IPS DF 4.7 (cell line): ENCODE results near the gene XPC.

ENCODE experiments used
- DNase-seq: peaks from one replicate; pipeline ENCODE4 v3.0.0-alpha.2; 2013; ENCODE audit warnings: low spot score; ENCODE audit errors: extremely low read depth

Gene XPC

GRCh38 chr3:14172496-14172895, 5.9 kb downstream of the XPC start:
- DNase-seq: no peak

GRCh38 chr3:14170531-14171159, 7.8 kb downstream of the XPC start:
- no peak for DNase-seq

- no peak for DNase-seq
Observed at GRCh38 chr3:14169871-14170270, 8.5 kb downstream of the XPC start.

- DNase-seq: no peak
Observed at GRCh38 chr3:14169435-14169834, 9.0 kb downstream of the XPC start.

- no peak for DNase-seq
Observed at GRCh38 chr3:14166877-14167603, 11.4 kb downstream of the XPC start.

- no peak for DNase-seq
Observed at GRCh38 chr3:14162178-14162577, 16.2 kb downstream of the XPC start.

GRCh38 chr3:14161282-14161681, 17.1 kb downstream of the XPC start:
- DNase-seq: no peak

- no peak for DNase-seq
Observed at GRCh38 chr3:14159426-14159825, 19.0 kb downstream of the XPC start.

GRCh38 chr3:14158370-14158769, 20.0 kb downstream of the XPC start:
- DNase-seq: no peak

- no peak for DNase-seq
Observed at GRCh38 chr3:14157951-14158350, 20.4 kb downstream of the XPC start.

- no peak for DNase-seq
Observed at GRCh38 chr3:14156843-14157561, 21.4 kb downstream of the XPC start.

- DNase-seq: no peak
Observed at GRCh38 chr3:14156201-14156600, 22.2 kb downstream of the XPC start.

GRCh38 chr3:14154895-14155440, 23.4 kb downstream of the XPC start:
- no peak for DNase-seq

- no peak for DNase-seq
Observed at GRCh38 chr3:14154276-14154675, 24.1 kb downstream of the XPC start.

GRCh38 chr3:14153663-14154062, 24.7 kb downstream of the XPC start:
- no peak for DNase-seq

GRCh38 chr3:14152963-14153355, 25.4 kb downstream of the XPC start:
- DNase-seq: no peak

- DNase-seq: no peak
Observed at GRCh38 chr3:14152233-14152962, 26.0 kb downstream of the XPC start.

GRCh38 chr3:14151471-14152083, 26.8 kb downstream of the XPC start:
- DNase-seq: no peak

- DNase-seq: no peak
Observed at GRCh38 chr3:14150491-14151230, 27.7 kb downstream of the XPC start.

- no peak for DNase-seq
Observed at GRCh38 chr3:14150078-14150477, 28.3 kb downstream of the XPC start.
